H54 (cell line): ENCODE measurements around the gene ANKRD49.
A peak's percentile ranks its signal among the peaks of the same experiment; 100 is the strongest.

ENCODE experiments used
- DNase-seq: peaks from one replicate; pipeline ENCODE4 v3.0.0; 2011; ENCODE audit warnings: low spot score, mixed read lengths; ENCODE audit not compliant: insufficient read length
- FAIRE-seq: peaks from 3 replicates; lab custom pipeline; 2011; peaks lifted over from hg19 to GRCh38; lab: Jason Lieb, UNC
- POLR2A ChIP-seq: IDR thresholded peaks from 2 replicates; pipeline ENCODE4 v1.6.1; 2011; ENCODE audit warnings: low read depth, mild to moderate bottlenecking, low read length

ANKRD49 gene

DNA sequence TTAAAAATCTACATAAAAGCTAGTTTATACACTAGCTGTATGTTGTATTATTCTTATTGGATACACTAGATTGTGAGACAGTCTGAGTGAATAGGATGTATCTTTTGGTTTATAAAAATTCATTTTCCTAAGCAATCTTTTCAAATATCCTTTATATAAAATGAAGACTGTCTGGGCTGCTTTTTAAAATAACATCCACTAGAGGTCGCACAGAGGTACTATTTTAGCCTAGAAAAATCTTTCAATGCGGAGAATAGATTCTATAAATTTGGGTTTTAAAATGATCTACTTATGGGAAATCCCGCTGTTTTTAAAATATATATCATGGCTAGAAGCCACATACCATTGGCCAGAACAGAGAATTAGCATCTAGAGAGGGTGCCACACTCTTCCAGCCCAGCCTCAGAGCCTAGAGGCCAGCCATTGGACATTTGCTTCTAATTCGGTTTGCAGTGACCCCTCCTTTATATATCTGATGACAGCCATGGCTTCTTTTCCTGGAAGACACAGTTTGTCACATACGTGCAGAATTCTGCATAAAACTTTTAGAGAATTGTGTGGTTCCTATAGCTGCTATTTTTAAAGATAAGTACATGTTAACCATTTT lies 25.8 kb downstream of the ANKRD49 start:
- no peak for DNase-seq
- no peak for FAIRE-seq
- no peak for TF ChIP-seq POLR2A

DNA sequence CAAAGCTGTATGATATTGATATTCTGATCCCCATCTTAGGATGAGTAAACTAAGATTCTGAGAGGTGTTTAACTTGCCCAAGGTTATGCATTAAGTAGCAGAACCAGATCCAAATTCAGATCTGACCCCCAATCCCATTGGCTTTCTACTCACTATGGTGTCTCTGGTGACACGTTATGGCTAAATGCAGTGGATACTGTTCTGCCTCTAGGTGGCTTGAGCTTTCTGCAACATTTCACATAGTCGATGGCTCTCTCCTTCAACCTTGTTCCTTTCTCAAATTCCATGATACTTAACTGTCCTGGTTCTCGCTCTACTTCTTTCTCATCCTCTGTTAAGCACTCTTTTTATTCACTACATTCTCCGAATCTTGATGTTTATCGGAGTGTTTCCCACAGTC lies 27.9 kb downstream of the ANKRD49 start:
- no peak for TF ChIP-seq POLR2A
- no peak for DNase-seq
- no peak for FAIRE-seq

- DNase-seq (no peak), FAIRE-seq (no peak)
- TF ChIP-seq POLR2A: no peak
Observed at GRCh38 chr11:94524341-94524740, 30.6 kb downstream of the ANKRD49 start.

DNA sequence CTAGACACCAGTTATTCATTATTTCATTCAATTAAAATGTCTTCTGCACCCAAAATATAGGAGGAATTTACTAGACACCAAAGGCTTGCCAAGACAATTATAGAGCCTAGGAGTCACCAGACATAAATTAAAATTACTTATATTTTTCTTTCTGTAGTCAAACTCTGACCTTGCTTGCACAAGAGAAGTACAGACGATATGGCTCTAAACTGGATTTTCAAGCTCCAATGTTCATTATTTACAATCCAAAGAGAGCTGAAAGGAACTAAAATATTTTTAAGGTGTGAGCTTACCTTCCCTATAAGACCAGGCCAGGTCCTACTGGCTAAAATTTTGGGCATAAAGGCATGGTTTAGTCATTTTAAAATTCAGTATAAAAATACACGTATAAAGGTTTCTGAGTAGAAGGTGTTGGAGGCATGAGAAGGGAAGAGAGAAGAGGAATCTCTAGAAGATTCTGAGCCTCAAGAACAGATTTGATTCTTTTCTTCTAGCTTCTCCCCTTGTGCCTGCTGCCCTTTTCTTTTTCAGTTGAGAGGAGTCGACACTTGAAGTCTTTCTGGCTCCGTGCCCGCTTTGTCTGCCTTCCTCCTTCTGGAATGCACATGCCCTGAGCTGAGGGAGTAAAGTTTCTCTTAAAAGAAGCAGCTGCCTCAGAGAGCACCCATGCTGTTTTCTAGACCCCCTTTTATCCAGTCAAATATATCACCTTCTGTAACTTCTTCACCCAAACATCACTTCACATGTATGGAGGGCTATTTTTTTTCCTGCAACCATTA lies 32.0 kb downstream of the ANKRD49 start:
- no peak for DNase-seq
- no peak for TF ChIP-seq POLR2A
- no peak for FAIRE-seq

DNA sequence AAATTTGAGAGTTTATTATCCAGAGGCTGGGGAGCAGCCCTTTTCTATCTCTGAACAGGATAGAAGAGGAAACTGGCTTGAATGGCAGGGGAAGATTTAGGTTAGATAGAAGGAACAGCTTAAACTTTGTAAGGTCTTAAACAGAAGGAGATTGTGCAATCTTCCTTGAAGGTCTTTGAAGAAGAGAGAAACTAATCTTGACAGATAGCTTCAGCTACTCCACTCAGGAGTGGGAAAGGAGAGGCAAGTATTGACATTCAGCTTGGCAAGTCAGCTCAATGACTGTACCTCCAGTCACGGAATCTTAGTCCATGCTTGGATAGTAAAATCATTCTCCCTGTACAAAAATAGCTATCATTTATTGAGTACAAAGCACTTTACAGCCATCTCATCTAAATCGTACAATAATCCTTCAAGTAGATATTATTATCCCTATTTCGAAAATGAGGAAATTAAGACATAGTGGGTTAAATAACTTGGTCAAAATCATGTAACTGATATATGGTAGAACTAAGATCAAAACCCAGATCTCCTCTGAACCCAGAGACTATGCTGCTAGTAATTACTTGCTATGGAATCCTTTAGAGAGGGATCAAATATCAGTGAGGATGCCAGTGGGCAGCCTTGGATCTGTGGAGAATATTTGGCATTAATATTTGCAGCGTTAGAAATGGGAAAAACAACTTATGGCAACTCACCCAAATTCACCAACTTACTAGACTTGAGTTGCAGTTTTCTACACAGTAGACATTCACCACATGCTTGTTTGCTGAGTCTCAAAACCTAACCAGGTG lies 33.1 kb downstream of the ANKRD49 start:
- no peak for DNase-seq
- no peak for FAIRE-seq
- no peak for TF ChIP-seq POLR2A

DNA sequence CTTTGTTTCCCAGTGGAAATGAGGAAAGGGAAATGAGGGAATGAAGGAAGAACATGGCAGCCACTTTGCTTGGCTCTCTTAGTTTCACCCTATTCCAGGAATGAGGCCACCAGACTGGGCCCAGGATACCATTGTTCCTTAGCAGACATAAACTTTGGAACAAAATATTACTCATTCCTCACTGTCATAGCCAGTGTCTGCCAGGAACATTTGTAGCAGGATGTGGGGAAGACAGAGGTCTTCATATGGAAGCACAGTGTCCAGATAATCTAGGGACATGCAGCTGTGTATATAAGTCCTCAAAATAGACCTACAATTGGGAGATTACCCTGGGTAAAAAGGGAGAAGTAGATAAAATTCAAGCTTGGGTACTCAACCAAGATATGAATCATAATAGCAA lies 34.8 kb downstream of the ANKRD49 start:
- FAIRE-seq (no peak), DNase-seq (no peak)
- TF ChIP-seq POLR2A: no peak

DNA sequence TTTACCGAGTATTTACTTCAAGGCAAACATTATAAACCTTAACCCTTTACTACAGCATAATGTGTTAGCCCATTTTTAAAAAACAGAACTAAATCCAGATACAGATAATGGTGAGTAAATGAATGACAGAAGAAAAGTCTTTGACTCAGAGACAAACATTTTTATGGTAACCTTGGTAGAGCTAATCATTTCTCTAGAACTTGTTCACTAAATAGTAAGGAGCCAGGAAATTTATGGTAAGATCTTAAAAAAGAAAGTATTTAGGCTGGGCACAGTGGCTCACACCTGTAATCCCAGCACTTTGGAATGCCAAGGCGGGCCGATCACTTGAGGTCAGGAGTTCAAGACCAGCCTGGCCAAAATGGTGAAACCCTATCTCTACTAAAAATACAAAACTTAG lies 38.4 kb downstream of the ANKRD49 start:
- TF ChIP-seq POLR2A: no peak
- FAIRE-seq (no peak), DNase-seq (no peak)

- no peak for TF ChIP-seq POLR2A
- FAIRE-seq (no peak), DNase-seq (no peak)
Observed at GRCh38 chr11:94533206-94533605, 39.4 kb downstream of the ANKRD49 start.

DNA sequence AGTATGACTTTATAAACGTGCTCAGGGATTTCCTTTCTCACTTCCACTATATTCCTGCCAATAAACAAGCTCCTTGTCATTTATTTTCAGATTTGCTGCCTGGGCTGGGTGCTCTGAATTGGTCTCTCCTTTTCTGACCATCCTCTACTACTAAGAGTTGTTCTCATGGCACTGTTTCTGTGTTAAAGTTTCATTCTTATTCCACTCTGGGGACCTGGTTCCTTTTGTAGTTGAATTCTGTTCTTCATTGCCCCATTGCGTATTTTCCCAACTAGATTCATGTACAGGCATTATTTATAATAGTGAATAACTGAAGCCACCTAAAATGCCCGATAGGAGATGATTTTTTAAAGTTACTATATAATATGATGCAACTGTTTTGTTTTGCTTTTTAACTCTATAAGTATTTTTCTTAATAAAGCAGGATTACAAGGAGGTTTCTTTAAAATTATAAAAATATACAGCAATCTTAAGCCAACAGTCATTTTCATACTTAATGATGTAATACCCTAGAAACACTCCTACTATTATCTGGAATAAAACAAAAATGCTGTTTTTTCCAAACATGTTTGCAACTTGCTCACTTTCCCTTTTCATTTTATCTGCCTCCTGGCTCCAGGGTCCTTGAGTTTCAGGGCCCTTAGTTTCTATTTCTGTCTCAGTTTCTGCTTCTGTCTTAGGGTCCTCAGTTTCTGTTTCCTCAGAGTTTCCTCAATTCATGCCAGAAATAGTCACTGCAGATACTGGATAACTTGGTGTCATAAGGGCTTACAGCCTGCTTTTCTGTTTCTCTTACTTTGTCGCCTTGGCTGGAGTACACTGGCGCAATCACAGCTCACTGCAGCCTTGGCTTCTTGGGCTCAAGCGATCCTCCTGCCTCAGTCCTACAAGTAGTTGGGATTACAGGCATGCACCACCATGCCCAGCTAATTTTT lies 40.2 kb downstream of the ANKRD49 start:
- FAIRE-seq (no peak), DNase-seq (no peak)
- no peak for TF ChIP-seq POLR2A

GRCh38 chr11:94536386-94536785 lies 42.6 kb downstream of the ANKRD49 start:
- TF ChIP-seq POLR2A: no peak
- FAIRE-seq (no peak), DNase-seq (no peak)

GRCh38 chr11:94537031-94537600 lies 43.3 kb downstream of the ANKRD49 start:
- DNase-seq: no peak
- no peak for TF ChIP-seq POLR2A
- no peak for FAIRE-seq

DNA sequence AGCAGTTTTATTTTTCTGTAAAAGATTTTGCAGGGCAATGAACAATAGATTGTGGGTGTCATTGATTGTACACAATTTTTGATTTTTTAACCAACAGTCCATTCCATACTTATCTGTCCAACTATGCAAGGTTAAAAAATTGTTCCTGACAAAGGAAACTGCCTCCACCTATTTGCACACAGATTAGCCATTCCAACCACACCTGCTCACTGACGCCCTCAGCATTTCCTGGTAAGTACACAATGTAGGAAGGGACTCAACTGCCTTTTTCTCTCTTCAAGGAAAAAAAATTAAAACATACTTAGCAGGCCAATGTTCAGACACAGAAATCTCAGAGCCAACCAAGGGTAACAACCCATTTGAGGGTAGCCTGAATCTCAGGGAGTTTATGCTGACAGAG lies 45.6 kb downstream of the ANKRD49 start:
- FAIRE-seq: no peak
- no peak for DNase-seq
- no peak for TF ChIP-seq POLR2A

DNA sequence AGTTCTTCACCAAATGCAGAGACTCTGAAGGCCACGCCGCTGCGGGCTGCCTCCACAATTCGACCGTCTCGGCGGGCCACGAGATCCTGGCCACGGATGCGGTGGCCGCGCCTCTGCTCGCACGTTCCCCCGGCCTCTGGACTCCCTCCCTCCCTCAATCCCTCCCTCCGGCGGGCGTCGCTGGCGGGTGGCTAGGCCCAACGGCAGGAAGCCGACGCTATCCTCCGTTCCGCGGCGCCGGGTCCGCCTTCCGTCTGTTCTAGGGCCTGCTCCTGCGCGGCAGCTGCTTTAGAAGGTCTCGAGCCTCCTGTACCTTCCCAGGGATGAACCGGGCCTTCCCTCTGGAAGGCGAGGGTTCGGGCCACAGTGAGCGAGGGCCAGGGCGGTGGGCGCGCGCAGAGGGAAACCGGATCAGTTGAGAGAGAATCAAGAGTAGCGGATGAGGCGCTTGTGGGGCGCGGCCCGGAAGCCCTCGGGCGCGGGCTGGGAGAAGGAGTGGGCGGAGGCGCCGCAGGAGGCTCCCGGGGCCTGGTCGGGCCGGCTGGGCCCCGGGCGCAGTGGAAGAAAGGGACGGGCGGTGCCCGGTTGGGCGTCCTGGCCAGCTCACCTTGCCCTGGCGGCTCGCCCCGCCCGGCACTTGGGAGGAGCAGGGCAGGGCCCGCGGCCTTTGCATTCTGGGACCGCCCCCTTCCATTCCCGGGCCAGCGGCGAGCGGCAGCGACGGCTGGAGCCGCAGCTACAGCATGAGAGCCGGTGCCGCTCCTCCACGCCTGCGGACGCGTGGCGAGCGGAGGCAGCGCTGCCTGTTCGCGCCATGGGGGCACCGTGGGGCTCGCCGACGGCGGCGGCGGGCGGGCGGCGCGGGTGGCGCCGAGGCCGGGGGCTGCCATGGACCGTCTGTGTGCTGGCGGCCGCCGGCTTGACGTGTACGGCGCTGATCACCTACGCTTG lies 50.2 kb downstream of the ANKRD49 start, which contains the start of gene FUT4:
FUT4 (plus strand) TSS at position 227 of the 951 bp plus-strand sequence; CDS start at position 440, 213 bp downstream.
- FAIRE-seq: no peak
- DNase-seq: peak; percentile 63
- TF ChIP-seq POLR2A: peak; percentile 59
